Renal pelvis (tissue), 4 donors: ENCODE data around the gene USP35. TPM values are rescaled to one million over a fixed set of nuclear protein-coding genes. Genes with fewer than 3 reads are reported as not detected.

Source experiments
- DNase-seq: peaks from one replicate; pipeline ENCODE4 v3.0.0-alpha.2; 2013
- polyA plus RNA-seq, 3 donors: library from polyadenylated mRNA; unstranded; fragments of 120-200 nt; gene quantifications; one replicate each; pipeline ENCODE4 v1.2.1, GENCODE V29; 2013; ENCODE audit not compliant: insufficient read length in 3 of 3

The USP35 gene
- polyA plus RNA-seq, 3 donors = 5.4 to 6.3 (median 5.8) TPM

GRCh38 chr11:78196661-78197091, 8.0 kb downstream of the USP35 start:
- no peak for DNase-seq

DNA sequence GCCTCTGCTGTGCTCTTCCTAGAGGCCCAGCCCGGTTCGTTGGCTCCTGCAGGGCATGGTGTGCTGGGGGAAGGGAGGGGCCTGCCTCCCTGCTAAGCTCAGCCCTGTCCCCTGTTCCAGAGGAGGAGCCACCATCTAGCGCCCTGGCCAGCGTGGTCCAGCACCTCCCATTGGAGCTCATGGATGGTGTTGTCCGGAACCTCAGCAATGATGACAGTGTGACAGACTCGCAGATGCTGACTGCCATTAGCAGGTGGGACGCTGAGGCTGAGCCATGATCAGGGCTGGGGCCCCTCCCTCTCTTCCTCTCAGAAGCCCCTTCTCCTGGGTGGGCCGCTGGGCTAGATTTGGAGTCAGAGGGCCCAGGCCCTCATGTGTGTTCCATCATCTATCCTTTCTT, 9.1 kb downstream of the USP35 start:
- DNase-seq = no peak

DNA sequence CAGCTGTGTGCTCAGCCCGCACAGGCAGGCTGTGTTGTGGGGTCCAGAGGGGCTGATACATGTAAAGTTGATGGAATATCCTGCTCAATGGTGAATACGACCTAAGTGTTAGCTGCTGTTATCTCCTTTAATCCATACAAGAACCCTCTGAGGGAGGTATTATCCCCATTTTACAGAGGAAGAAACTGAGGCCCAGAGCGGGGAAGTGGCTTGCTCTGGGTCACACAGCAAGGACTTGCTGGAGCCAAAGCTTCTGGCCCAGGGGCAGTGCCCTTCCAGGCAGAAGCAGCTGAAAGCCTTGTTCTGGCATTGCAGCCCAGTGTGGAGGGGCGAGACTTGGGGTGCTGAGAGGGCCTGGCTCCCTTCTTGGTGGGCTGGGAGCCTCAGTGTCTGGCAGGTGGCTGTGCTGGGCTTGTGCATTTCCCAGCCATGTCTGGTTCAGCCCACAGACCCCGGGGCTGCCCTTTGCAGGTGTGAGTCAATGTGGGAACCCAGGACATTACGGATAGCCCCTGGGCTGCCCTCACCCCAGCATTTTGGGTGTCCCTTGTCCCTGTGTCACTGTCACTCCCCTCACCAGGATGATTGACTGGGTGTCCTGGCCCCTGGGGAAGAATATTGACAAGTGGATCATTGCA, 10.4 kb downstream of the USP35 start:
- no peak for DNase-seq

- DNase-seq = no peak
These were observed 10.9 kb downstream of the USP35 start for GRCh38 chr11:78199653-78200015.

DNA sequence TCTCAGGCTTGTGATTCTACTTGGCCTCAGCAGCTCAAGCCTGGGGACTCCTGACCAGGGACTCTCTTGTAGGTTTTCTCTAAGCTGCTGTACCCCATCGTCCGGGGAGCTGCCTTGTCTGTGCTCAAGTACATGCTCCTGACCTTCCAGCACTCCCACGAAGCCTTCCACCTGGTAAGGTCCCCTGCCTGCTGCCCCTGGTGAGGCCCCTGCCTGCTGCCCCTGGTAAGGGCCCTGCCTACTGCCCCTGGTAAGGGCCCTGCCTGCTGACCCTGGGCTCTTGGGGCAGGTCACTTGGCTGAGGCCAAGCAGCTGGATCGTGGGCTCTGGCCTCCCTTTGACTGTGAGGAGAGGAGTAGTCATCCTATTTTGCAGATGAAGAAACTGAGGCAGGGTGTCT, 11.3 kb downstream of the USP35 start:
- no peak for DNase-seq

DNA sequence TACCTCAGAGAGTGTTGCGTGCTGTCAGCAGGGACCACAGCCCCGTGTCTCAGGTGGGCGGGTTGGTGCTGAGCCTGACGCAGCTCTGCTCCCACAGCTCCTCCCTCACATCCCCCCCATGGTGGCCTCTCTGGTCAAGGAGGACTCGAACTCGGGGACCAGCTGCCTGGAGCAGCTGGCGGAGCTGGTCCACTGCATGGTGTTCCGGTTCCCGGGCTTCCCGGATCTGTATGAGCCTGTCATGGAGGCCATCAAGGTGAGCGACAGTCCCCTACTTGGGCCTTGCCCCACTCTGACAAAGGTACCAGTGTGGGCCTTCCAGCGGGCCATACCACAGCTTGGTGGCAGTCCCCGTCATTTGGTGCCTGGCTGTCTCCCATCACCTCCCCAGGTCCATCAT, 11.8 kb downstream of the USP35 start:
- DNase-seq = no peak

DNA sequence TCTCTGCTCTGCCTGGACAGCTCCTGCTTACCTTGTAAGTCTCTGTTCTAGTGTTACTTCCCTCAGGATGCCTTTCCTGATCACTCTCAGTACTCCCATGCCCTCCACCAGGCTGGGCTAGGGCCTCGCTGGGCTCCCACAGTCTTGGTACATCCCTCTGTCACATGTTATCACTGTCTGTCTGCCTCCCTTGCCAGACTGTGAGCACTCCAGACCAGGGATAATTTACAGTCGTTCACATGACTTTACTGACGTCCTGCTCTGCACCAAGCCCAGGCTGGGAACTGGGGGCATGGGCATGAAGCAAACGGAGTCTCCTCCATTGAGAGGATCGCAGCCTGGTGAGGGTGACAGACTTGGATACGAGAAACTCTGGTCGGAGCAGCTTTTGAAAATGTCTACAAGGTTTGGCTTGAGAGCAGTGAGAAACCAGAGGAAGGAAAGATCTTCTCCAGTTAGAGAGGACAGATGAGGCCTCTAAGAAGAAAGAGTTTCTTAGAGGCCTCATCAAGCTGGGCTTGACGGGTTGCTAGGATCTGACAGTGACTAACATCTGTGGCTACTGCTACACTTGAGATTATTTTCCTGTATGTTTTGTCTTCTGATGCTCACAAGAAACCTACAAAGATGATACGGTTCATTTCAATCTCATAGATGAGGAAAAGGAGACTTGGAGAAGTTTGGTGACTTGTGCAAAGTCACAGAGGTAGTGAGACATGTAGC, 12.5 kb downstream of the USP35 start:
- no peak for DNase-seq

- no peak for DNase-seq
These were observed 14.0 kb downstream of the USP35 start for GRCh38 chr11:78202733-78203167.

GRCh38 chr11:78203184-78203583, 14.5 kb downstream of the USP35 start:
- DNase-seq = no peak

- DNase-seq = no peak
These were observed 16.5 kb downstream of the USP35 start for GRCh38 chr11:78205256-78205655.

DNA sequence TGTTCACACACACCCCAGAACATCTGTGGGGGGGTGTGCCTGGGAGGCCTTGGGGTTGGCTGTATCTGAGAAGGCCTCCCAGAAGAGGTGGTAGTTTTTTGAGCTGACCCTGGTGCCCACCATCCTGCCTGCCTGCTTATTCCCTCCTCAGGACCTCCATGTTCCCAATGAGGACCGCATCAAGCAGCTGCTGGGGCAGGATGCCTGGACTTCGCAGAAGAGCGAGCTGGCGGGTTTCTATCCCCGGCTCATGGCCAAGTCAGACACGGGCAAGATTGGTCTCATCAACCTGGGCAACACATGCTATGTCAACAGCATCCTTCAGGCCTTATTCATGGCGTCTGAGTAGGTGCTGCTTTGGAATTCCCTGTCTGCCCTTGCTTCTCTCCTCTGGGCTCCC, 17.0 kb downstream of the USP35 start:
- DNase-seq = no peak

- no peak for DNase-seq
These were observed 19.0 kb downstream of the USP35 start for GRCh38 chr11:78207532-78208256.

- DNase-seq = no peak
These were observed 19.8 kb downstream of the USP35 start for GRCh38 chr11:78208257-78209165.

DNA sequence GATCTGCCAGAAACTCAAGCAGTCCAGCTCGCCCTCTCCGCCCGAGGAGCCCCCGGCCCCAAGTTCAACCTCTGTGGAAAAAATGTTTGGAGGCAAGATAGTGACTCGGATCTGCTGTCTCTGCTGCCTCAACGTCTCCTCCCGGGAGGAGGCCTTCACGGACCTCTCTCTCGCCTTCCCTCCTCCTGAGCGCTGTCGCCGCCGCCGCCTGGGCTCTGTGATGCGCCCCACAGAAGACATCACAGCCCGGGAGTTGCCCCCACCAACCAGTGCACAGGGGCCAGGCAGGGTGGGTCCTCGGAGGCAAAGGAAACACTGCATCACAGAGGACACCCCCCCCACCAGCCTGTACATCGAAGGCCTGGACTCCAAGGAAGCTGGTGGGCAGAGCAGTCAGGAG, 20.8 kb downstream of the USP35 start:
- no peak for DNase-seq

DNA sequence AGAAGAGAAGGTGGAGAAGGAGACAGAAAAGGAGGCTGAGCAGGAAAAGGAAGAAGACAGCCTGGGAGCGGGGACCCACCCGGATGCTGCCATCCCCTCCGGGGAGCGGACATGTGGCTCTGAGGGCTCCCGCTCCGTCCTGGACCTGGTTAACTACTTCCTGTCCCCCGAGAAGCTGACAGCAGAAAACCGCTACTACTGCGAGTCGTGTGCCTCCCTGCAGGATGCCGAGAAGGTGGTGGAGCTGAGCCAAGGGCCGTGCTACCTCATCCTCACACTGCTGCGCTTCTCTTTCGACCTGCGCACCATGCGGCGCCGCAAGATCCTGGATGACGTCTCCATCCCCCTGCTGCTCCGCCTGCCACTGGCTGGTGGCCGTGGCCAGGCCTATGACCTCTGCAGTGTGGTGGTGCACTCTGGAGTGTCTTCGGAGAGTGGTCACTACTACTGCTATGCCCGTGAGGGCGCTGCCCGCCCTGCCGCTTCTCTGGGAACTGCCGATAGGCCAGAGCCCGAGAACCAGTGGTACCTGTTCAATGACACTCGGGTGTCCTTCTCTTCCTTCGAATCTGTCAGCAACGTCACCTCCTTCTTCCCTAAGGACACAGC, 21.4 kb downstream of the USP35 start:
- DNase-seq = no peak

DNA sequence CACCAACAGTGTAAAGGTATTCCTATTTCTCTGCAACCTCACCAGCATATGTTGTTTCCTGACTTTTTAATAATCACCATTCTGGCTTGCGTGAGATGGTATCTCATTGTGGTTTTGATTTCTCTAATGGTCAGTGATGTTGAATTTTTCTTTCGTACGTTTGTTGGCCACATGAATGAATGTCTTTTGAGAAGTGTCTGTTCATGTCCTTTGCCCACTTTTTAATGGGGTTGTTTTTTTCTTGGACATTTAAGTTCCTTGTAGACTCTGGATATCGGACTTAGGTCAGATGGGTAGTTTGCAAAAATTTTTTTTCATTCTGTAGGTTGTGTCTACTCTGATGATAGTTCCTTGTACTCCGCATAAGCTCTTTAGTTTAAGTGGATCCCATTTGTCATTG, 22.8 kb downstream of the USP35 start:
- no peak for DNase-seq

GRCh38 chr11:78212586-78213371, 24.1 kb downstream of the USP35 start:
- no peak for DNase-seq

DNA sequence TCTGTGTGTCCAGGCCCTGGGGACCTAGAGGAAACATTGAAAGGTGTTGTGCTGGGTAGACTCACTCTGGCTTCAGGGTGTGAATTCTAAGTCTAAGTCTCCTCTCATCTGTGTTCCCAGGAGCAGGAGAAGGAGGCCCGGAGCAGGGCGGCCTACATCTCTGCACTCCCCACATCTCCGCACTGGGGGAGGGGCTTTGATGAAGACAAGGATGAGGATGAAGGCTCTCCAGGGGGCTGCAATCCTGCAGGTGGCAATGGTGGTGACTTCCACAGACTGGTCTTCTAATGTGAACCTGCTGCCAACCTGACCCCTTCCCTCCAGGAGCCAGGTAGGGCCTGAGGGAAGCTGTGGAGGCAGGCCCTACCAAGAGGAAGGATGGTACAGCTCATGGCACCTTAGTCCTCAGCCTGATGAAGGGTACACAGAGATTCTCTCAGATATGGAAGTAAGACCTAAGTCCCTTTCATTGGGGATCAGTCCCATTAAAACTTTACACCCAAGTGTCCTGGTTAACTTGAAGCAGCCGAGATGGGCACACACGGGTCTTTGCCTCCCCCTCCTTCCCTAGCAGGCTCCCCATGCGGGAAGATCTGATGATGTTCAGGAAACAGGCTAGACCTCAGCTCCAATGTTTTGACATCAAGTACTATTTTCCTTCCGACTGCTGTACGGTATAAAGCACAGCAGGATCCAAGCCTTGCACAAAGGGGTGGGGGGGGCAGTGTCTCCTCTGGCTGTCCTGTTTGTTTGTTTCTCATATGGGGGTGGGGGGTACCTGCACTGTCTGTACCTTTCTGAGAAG, 25.0 kb downstream of the USP35 start:
- no peak for DNase-seq

GRCh38 chr11:78214331-78215194, 25.8 kb downstream of the USP35 start:
- no peak for DNase-seq
